GM19035 (cell line): ENCODE results near the gene INSR.
A peak's percentile ranks its signal among the peaks of the same experiment; 100 is the strongest.
"Not testable (repeated sequence)": the region's sequence is repeated elsewhere in the genome, so short reads cannot be mapped to it uniquely, and the experiment has no call there.

Source experiments
- ATAC-seq: cut with Tn5 transposase; IDR thresholded peaks from one replicate; pipeline ENCODE4 v1.9.1; 2021; ENCODE audit not compliant: unreplicated experiment

The INSR gene

GRCh38 chr19:7224995-7225394 is 69.2 kb downstream of the INSR start:
- no peak for ATAC-seq

DNA sequence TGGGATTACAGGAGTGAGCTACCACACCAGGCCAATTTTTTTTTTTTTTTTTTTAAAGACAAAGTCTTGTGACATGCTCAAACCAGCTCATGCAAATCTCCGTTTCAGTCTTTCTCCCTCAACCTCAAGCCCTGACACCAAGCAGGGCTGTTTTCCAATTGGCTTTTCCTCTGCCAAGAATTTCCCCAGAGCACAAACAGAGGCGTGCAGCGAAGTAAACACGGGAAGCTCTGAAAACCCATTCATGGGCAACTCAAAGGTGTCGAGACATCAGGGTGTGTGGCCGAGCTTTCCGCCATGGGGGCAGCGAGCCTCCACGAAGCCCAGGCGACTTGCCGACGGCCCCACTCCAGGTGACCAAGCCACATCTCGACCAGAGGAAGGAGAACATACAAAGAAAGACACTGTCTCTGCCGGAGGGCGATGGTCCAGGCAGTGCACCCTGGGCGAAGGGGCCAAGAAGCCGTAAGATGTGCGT is 70.0 kb downstream of the INSR start:
- ATAC-seq: no peak

DNA sequence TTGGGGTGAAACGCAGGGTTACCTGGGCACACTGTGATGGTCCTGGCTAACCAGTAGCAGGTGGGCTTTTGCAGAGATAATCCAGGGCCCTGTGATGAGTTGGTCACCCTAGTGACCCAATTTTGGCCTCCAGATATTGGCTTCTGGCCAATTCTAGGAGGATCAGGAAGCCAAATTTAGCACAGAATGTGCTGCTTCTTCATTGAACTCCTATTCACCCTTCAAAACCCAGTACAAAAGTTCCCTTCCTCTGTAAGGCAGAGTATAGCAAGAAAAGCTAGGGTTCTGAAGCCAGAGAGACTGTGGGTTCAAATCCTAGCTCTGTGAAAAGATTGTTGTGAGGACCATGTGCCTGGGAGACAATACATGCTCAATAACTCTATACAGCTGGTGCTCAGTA is 70.8 kb downstream of the INSR start:
- ATAC-seq: no peak

DNA sequence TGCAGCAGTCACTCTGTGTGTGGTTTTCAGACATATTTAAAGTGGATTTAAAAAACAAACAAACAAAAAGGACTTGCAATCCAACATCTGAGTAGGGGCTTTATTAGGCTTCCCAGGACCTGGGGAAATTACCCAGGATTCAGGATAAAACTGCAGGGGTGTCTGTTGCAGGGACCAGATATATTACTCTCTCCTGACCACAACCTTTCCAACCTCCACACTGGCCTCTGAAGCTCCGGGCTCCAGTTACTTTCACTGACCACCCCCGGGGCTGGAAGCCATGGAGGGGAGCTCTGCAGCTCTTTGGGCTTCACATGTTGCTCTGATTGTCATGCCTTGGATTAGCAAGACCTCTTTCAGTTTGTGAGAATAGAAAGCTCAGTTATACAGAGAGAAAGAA is 75.2 kb downstream of the INSR start:
- no peak for ATAC-seq

DNA sequence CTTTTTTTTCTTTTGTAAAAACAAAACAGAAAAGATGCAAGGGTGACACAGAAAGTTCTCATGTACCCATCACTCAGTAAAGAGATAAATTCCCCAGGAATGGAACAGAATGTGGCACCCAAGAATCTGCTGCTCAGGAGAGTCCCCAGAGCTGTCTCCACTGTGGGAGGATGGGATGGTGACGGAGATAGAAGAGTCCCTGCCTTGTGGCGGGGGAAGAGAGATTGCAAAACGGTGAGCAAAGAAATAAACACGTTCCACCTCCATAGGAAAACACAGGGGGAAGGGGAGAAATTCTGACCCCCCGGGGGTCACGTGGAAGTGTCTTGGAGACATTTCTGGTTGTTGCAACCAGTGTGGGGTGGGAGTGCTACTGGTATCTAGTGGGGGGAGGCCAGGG is 76.4 kb downstream of the INSR start:
- ATAC-seq: no peak

- no peak for ATAC-seq
Observed at GRCh38 chr19:7216373-7216902, 77.8 kb downstream of the INSR start.

- ATAC-seq: no peak
Observed at GRCh38 chr19:7215176-7215575, 79.0 kb downstream of the INSR start.

DNA sequence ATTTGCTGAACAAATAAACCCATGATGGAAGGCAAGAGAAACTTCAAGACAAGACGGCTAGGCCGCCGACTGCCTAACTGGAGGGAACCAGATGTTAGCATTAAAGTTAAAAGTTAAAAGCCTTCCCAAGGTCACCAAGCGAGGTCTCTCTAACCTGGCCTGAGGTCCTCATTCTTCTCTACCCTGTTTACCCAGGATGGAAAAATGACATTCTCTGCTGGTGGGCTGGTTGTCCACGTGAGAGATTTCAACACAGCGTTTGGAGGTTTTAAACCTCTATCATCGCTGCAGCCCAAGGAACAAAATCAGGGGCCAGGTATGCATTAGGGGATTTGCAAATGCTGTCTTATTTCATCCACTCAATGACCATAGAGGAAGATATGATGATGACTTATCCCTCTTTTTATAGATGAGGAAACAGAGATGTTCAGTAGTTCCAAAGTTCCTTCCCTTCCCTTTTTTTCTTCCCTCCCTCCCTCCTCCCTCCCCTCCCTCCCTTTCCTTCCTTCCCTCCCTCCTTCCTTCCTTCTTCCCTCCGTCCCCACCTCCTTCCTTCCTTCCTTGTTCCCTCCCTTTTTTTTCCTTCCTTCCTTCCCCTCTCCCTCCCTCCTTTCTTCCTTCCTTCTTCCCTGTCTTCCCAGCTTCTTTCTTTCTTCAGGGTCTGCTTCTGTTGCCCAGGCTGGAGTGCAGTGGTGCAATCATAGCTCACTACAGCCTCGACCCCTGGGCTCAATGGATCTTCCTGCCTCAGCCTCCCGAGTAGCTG is 79.7 kb downstream of the INSR start:
- no peak for ATAC-seq

- no peak for ATAC-seq
Observed at GRCh38 chr19:7213628-7214323, 80.4 kb downstream of the INSR start.

- no peak for ATAC-seq
Observed at GRCh38 chr19:7211191-7211951, 82.8 kb downstream of the INSR start.

GRCh38 chr19:7210359-7210758 is 83.9 kb downstream of the INSR start:
- ATAC-seq: no peak

GRCh38 chr19:7209597-7210325 is 84.5 kb downstream of the INSR start:
- ATAC-seq: not testable (repeated sequence)

- ATAC-seq: not testable (repeated sequence)
Observed at GRCh38 chr19:7209036-7209435, 85.2 kb downstream of the INSR start.

- no peak for ATAC-seq
Observed at GRCh38 chr19:7203332-7203731, 90.9 kb downstream of the INSR start.

DNA sequence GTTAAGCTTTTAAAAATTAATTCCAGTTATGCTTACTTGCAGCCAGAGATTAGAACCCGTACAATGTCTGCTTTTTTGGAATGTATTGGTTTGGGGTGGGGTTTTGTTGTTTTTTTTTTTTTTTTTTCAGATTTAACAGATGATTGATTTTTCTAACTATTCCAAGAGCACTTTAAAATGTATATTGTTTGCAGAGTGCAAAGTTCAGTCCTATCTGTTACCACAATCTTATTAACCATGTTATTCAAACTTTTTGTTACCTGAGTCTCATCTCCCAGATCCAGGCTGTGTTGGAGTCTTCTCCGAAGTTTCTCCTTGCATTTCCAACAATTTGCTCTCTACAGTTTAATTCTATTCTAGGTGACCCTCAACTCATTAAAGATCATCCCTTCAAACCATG is 91.3 kb downstream of the INSR start:
- no peak for ATAC-seq

GRCh38 chr19:7200736-7201135 is 93.5 kb downstream of the INSR start:
- no peak for ATAC-seq

DNA sequence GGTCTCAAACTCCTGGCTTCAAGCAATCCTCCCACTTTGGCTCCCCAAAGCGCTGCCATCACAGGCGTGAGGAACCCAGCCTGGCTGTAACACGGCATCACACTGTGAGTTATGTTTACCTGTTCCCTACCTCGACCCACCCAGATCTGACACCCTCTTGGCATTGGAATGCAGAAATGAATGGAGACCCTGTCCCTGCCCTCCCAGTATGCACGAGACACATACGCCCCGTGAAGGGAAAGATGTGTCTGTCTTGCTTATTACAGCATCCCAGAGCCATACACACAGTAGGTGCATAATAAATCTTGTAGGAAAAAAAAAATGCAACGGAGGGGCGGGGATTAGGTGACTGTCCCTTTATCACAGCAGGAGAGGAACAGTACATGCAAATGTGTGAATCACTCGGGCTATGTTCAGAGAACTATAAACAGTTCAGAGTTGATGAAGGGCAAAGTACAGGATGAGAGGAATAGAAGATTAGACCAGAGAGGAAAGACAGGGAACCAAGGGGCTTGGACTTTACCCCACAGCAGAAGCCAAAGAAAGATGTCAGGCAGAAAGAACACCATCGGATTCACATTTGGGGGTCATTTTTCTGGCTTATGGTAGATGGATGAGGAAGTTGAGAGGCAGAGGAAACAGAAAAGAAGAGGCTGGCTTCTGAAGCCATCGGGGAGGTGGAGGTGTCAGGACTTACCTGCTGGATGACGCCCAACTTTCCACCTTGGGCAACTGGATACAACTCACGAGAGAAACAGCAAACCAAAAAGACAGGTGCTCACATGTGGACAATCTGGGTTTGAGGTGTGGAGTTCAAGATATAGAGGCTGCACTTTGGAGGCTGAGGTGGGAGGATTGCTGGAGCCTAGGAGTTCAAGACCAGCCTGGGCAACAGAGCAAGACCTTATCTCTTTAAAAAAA is 94.3 kb downstream of the INSR start:
- ATAC-seq: no peak

GRCh38 chr19:7197760-7198696 is 96.2 kb downstream of the INSR start:
- peak; percentile 80 for ATAC-seq
